ENCODE results near the gene MYZAP.

DNA sequence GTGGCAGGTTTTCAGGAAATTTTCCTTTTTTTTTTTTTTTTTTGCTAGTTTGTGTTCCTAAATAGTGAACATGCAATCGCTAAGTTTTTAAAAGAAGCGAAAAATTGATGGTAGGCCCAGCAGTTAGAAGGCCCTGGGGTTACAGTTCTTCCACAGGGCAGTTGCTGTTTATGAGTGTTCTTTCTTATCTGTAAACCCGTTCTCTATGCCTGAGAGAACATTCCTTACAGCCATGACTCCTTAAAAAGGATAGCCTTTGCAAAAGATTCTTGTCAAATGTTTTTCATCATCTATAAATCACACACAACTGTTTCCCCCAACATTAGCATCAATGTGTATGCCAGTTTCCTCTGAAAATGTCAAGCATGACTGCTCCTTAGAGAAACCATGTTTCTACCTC lies 23.8 kb upstream of the MYZAP start:
- TF ChIP-seq CTCF (IDR thresholded peaks at IDR 0.05 in 8 of 11, conservative IDR thresholded peaks at IDR 0.05 in 3 of 11) (no peak), POLR2A (IDR thresholded peaks at IDR 0.05) (no peak), POLR2AphosphoS5 (IDR thresholded peaks at IDR 0.05) (no peak)

Measured in spleen (tissue), 7 donors.